Activated T-cell treated with anti-CD3 and anti-CD28 coated beads, Interleukin-2, amount 50 U/mL, for 48 hours (primary cell): ENCODE data around the gene ZNF664.
A peak's percentile ranks its signal among the peaks of the same experiment; 100 is the strongest.

Experiments
- DNase-seq, 2 experiments: peaks; one replicate each; pipeline ENCODE4 v3.0.0-alpha.2; 2020

ZNF664 gene

GRCh38 chr12:124035163-124035562 lies 62.1 kb downstream of the ZNF664 start:
- DNase-seq: no peak

- DNase-seq: no peak
These were observed 63.2 kb downstream of the ZNF664 start for GRCh38 chr12:124036171-124036598.

GRCh38 chr12:124036657-124037109 lies 63.7 kb downstream of the ZNF664 start:
- peak; percentile 45 for DNase-seq

- DNase-seq: no peak
These were observed 64.3 kb downstream of the ZNF664 start for GRCh38 chr12:124037331-124037730.

GRCh38 chr12:124039276-124039675 lies 66.3 kb downstream of the ZNF664 start:
- DNase-seq: no peak

- DNase-seq: no peak
These were observed 67.3 kb downstream of the ZNF664 start for GRCh38 chr12:124040291-124040690.

- no peak for DNase-seq
These were observed 67.7 kb downstream of the ZNF664 start for GRCh38 chr12:124040737-124041136.

- DNase-seq: no peak
These were observed 68.9 kb downstream of the ZNF664 start for GRCh38 chr12:124041907-124042306.

GRCh38 chr12:124044021-124044420 lies 71.0 kb downstream of the ZNF664 start:
- no peak for DNase-seq

GRCh38 chr12:124044809-124045321 lies 71.8 kb downstream of the ZNF664 start:
- no peak for DNase-seq

- no peak for DNase-seq
These were observed 72.8 kb downstream of the ZNF664 start for GRCh38 chr12:124045671-124046455.

- DNase-seq: no peak
These were observed 73.4 kb downstream of the ZNF664 start for GRCh38 chr12:124046456-124046740.

- no peak for DNase-seq
These were observed 74.1 kb downstream of the ZNF664 start for GRCh38 chr12:124047045-124047566.

- no peak for DNase-seq
These were observed 76.6 kb downstream of the ZNF664 start for GRCh38 chr12:124049451-124050094.

GRCh38 chr12:124053851-124054250 lies 80.8 kb downstream of the ZNF664 start:
- DNase-seq: no peak

- DNase-seq: no peak
These were observed 82.1 kb downstream of the ZNF664 start for GRCh38 chr12:124055066-124055465.

- no peak for DNase-seq
These were observed 84.7 kb downstream of the ZNF664 start for GRCh38 chr12:124057691-124058090.

GRCh38 chr12:124059752-124060151 lies 86.7 kb downstream of the ZNF664 start:
- DNase-seq: no peak
